Neural cell (in vitro differentiated cells): ENCODE data around the gene FAM111A.

Source experiments
- CTCF ChIP-seq: fragments of 450-650 bp; IDR thresholded peaks from 2 replicates; pipeline ENCODE4 v1.5.1; 2014; ENCODE audit warnings: antibody characterized with exemption, mild to moderate bottlenecking, moderate library complexity; ENCODE audit not compliant: poor library complexity, severe bottlenecking
- RAD21 ChIP-seq: fragments of 450-650 bp; conservative IDR thresholded peaks from 2 replicates; pipeline ENCODE4 v1.6.1; 2014; ENCODE audit warnings: antibody characterized with exemption, mild to moderate bottlenecking, moderate library complexity
- REST ChIP-seq: IDR thresholded peaks from 2 replicates; pipeline ENCODE4 v1.6.1; 2012; ENCODE audit warnings: borderline replicate concordance
- SMC3 ChIP-seq: fragments of 450-650 bp; conservative IDR thresholded peaks from 2 replicates; pipeline ENCODE4 v1.6.1; 2014; ENCODE audit warnings: antibody characterized with exemption, mild to moderate bottlenecking, moderate library complexity; ENCODE audit not compliant: poor library complexity

- TF ChIP-seq CTCF (no peak), SMC3 (no peak), REST (no peak), RAD21 (no peak)
Observed at GRCh38 chr11:59112494-59112893, 30.2 kb upstream of the FAM111A start.
